Fibroblast of skin of left quadriceps (primary cell): ENCODE measurements around the gene DCST1.
"Not testable (repeated sequence)": the region's sequence is repeated elsewhere in the genome, so short reads cannot be mapped to it uniquely, and the experiment has no call there.

Source experiments
- DNase-seq, 2 experiments: peaks; one replicate each; pipeline ENCODE4 v3.0.0-alpha.2; 2013; ENCODE audit warnings: low read depth in 2 of 2

Gene DCST1, protein sequence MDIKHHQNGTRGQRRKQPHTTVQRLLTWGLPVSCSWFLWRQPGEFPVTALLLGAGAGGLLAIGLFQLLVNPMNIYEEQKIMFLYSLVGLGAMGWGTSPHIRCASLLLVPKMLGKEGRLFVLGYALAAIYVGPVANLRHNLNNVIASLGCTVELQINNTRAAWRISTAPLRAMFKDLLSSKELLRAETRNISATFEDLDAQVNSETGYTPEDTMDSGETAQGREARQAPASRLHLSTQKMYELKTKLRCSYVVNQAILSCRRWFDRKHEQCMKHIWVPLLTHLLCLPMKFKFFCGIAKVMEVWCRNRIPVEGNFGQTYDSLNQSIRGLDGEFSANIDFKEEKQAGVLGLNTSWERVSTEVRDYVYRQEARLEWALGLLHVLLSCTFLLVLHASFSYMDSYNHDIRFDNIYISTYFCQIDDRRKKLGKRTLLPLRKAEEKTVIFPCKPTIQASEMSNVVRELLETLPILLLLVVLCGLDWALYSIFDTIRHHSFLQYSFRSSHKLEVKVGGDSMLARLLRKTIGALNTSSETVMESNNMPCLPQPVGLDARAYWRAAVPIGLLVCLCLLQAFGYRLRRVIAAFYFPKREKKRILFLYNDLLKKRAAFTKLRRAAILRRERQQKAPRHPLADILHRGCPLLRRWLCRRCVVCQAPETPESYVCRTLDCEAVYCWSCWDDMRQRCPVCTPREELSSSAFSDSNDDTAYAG

DNA sequence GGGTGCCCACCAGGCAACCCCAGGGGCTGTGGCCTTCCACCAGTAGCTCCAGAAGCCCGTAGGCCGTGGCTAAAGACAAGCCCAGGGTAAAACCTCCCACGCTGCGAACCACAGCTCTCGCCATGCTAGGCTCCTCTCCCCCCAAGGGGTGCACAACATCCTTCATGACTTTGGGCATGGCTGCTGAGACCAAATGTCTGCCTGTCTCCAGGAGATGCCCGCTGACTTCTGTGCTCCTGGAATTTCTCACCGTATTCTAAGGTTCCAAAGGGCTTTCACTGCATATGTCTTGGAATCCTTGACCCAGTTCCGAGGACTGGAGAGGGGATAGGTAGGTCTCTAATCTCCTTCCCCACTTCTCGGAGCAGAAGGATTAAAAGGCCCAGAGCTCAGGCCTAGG lies at the start of gene DCST1, which contains the start of gene DCST2:
Gene DCST1 (plus strand): TSS at position 301 of the 400 bp plus-strand sequence. CDS start 213 bp downstream, outside the sequence.
Gene DCST2 (minus strand): TSS at position 258 of the 400 bp plus-strand sequence. CDS start 80 bp downstream, at position 178.
- DNase-seq, result no peak

GRCh38 chr1:154986736-154987135 lies 46.9 kb upstream of the DCST1 start:
- DNase-seq, result not testable (repeated sequence)

- DNase-seq, result no peak
Observed at GRCh38 chr1:154987326-154987725, 46.3 kb upstream of the DCST1 start.

DNA sequence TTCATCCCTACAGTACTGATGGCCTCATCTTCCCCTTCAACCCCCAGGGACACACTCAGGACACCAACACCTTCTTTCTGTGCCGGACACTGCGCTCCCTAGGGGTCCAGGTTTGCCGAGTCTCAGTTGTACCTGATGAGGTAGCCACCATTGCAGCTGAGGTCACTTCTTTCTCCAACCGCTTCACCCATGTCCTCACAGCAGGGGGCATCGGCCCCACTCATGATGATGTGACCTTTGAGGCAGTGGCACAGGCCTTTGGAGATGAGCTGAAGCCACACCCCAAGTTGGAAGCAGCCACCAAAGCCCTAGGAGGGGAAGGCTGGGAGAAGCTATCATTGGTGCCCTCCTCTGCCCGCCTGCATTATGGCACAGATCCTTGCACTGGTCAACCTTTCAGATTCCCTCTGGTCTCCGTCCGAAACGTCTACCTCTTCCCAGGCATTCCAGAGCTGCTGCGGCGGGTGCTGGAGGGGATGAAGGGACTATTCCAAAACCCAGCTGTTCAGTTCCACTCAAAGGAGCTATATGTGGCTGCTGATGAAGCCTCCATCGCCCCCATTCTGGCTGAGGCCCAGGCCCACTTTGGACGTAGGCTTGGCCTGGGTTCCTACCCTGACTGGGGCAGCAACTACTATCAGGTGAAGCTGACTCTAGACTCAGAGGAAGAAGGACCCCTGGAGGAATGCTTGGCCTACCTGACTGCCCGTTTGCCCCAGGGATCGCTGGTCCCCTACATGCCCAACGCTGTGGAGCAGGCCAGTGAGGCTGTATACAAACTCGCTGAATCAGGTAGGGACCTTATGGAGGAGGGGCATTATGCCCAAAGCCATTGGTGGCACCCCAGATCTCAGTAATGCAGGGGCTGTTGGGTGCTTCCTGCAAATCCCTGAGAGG lies 45.3 kb upstream of the DCST1 start:
- DNase-seq, result no peak

DNA sequence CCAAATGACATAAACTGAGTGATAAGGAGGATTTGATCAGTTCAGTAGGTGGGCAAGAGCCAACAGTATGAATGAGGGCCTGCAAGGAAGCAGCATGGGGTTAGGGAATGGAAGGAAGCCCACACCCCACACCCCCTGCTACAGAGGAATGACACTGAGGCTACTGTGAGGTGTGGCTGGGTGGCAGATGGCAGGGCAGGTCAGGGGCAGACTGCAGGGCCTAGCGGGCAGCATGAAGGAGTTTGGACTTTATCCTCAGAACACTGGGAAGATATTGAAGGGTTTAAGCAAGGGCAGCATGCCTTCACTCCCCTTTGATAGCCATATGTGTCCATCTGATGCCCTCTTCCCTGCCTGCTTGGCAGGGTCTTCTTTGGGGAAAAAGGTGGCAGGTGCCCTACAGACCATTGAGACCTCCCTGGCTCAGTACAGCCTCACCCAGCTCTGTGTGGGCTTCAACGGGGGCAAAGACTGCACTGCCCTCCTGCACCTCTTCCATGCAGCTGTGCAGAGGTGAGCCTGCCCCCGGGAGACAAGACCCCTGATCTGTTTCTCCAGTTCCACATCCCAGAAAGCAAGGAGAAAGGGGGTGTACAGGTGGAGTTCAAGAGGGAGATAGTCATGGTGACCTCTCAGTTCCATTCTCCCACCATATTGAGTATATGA lies 44.3 kb upstream of the DCST1 start:
- no peak for DNase-seq

DNA sequence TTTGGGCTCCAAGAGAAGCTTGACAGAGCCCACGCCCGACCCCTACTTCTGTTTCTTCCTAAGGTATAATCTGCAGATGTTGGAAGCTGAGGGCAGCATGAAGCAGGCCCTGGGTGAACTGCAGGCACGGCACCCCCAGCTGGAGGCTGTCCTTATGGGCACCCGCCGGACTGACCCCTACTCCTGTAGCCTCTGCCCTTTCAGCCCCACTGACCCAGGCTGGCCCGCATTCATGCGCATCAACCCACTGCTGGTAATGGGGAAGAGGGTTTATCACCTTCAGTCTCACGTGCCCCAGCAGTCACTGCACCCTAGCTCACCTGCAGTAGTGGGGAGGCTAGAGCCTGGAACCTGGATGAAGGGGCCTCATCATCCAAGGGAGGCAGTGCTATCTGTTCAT lies 43.3 kb upstream of the DCST1 start:
- no peak for DNase-seq

GRCh38 chr1:154992721-154993571 lies 40.7 kb upstream of the DCST1 start:
- no peak for DNase-seq

DNA sequence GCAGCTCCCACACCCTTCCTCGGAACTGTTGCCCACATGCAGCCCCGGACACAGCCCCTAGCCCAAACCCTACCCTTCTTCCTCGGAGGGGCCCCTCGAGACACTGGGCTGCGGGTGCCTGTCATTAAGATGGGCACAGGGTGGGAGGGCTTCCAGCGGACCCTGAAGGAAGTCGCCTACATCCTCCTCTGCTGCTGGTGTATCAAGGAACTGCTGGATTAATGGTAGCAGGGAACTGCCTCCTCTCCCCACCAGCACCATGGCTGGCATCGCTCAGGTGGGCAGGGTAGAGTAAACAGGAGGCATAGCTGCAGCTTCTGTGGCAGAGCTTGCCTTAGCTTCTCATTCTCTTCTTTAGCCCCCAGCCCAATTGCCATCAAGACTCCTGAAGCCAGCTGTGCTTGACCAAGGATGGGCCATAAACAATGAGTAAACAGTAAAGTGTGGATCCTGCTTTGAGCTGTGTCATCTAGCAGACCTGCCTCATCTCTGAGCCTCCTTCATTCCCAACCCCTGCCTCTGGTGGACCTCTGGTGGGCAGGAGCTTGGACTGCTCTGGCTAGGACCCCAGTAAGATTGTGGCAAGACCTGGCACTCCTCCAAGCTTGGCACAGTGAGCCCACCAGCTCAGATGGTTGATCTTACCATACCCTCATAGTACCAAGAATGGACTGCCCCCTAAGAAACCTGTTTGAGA lies 39.9 kb upstream of the DCST1 start, which contains the start of gene LENEP:
Gene LENEP (plus strand): TSS at position 15 of the 697 bp plus-strand sequence. CDS start 22 bp downstream, at position 37.
- DNase-seq, result no peak

- no peak for DNase-seq
Observed at GRCh38 chr1:154994269-154994587, 39.4 kb upstream of the DCST1 start.

DNA sequence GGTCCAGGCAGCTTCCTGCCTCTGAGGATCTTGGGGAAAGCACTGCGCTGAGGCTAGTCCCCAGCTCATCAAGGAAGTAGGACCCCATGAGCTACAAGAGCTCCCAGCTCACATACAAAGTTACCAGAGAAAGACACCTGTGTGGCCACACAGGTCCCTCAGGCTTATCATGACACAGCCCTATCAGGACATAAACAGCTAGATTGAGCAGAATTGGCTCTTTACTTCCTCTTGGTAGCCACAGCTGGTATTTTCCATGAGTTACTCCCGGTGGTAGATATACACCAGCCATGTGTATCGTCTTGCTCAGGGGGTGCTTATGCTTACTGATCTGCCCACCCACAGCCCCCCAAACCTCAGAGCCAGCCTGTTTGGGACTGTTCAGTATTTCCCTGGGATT lies 39.0 kb upstream of the DCST1 start:
- no peak for DNase-seq

GRCh38 chr1:154995301-154995983 lies 38.2 kb upstream of the DCST1 start:
- DNase-seq, result peak; percentile 62 to 70

DNA sequence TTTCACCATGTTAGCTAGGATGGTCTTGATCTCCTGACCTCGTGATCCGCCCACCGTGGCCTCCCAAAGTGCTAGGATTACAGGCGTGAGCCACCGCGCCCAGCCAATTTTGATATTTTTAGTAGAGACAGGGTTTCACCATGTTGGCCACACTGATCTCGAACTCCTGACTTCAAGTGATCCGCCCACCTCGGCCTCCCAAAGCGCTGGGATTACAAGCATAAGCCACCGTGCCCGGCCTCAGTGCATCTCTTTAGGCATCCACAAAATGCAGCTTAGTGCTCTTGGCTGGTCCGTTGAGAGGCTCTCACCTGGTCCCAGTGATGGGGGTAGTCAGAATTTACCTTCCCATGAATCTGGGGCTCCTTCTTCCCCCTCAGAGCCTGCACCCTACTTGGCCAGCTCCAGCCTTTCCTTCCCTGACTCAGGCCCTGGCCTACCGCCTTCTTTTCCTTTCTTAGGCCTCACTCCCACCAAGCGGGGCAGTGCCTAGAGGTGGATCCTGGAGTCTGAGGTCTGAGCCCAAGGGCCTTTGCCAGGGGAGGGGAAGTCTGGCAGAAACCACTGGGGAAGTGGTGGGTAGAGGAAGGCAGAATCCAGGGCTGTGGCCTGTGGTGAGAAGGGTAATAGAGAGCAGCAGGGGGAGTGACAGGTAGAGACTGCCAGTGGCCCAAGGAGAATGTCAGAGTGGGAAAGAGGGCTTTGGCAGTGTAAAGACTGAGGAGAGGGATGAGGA lies 36.5 kb upstream of the DCST1 start:
- no peak for DNase-seq

DNA sequence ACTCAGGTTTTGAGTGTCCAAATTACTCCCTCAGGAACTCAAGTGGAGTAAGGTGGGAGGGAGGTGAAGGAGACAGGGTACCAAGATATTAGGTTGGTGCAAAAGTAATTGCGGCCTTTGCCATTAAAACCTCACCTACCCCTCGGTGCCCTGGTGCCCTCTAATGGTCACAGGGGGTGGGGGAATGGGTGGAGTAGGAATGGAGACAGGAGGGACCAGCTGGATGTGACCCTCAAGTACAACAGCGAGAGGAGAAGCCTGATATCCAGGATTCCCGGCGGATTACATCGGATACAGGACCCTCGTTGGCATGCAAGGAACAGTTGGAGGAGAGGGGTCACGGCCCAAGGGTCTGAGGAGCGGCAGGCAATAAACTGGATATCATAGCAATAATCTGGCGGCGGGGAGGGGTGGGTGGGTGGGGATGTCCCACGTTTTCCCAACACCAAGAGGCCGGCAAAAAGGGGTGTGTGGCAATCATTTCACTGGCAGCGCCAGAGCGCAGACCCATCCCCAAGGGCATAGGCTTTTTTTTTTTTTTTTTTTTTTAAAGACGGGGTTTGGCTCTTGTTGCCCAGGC lies 35.3 kb upstream of the DCST1 start:
- DNase-seq, result no peak

GRCh38 chr1:154998818-154999570 lies 34.6 kb upstream of the DCST1 start:
- peak in 1 of 2 experiments; percentile 41 for DNase-seq

DNA sequence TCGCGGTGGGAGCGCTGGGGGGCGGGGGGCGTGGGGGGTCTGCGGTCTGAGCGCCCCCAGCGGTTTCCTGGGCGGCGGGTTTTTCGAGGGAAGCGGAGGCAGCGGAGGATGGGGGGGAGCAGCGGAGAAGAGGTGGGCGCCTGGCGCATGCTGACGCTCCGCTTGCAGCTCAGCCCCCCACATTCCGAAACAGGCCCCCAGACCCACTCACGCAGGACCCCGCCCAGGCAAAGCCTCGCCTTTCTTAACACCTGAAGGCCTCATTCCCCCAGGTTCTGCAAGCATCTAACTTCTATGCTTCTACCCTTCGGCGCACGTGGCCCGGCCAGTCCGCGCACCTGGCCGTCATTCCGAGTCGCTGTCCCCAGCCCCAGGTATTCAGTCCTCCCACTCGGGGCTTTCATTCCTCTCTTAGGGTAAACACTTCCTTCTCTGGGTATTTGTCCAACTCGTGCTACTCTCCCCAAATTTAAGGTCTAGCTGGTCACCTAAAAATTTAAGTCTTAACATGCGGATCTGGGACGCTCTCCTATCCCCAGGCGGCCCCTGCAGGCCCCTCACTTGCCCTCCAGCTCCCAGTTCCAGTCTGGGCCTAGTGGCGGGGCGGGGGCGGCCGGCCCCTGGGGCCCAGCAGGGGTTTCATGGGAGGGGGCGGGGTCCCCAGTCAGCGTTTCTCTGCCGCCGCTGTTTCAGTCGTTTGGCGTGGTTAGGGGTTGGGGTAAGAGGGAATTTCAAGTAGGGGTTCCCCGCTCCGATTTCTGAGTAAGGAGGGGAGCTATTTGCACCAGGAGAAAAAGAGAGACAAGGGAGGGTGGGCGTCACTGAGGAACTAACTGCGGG lies 33.8 kb upstream of the DCST1 start:
- DNase-seq, result no peak

DNA sequence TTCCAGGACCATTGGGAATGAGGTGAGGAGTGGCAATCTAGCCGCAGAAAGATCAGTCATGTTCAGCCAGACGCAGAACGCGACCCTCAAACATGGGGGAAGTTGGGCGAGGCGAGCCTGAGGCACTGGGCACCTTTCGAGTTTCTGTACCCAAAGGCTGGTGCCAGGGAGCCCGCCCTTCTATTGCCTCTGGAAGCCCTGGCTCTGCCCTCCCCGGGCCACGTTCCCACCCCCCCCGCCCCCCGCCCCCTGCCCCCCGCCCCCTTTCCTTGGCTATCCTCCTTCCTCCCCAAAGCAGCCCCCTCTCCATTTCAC lies 33.3 kb upstream of the DCST1 start:
- DNase-seq, result no peak
